A549 (cell line): ENCODE data around the gene KIAA1586.

Experiments used
- BHLHE40 ChIP-seq: IDR thresholded peaks from 2 replicates; pipeline ENCODE4 v1.6.1; 2012; ENCODE audit warnings: low read depth, low read length, inconsistent platforms
- CBX8 ChIP-seq: fragments of 200-600 bp; sonication (generic); IDR thresholded peaks from 2 replicates; pipeline ENCODE4 v1.6.1; 2016
- E2F6 ChIP-seq: IDR thresholded peaks from 2 replicates; pipeline ENCODE4 v1.6.1; 2012; ENCODE audit warnings: low read depth, borderline replicate concordance
- EP300 ChIP-seq, 2 experiments: fragments of >200 bp; sonication (Bioruptor Twin); formaldehyde crosslinking; IDR thresholded peaks; 2 replicates in 1 of 2; 3 replicates in 1 of 2; pipeline ENCODE4 v1.6.1; 2016 to 2017
- FOSL2 ChIP-seq, 2 experiments: fragments of 450-650 bp in 1 of 2; fragments of >200 bp in 1 of 2; sonication (Bioruptor Twin) in 1 of 2; formaldehyde crosslinking; IDR thresholded peaks; 2 replicates each; pipeline versions ENCODE4 v1.5.0 to v1.6.1; 2016 to 2020; ENCODE audit warnings: mild to moderate bottlenecking in 1 of 2, moderate library complexity in 1 of 2
- KDM5A ChIP-seq: fragments of 200-600 bp; sonication (generic); IDR thresholded peaks from 2 replicates; pipeline ENCODE4 v1.6.1; 2016; ENCODE audit warnings: antibody characterized with exemption, mild to moderate bottlenecking
- POLR2A ChIP-seq: IDR thresholded peaks from 2 replicates; pipeline ENCODE4 v1.6.1; 2012; ENCODE audit warnings: mild to moderate bottlenecking, low read length
- RFX5 ChIP-seq: fragments of 450-650 bp; IDR thresholded peaks from 2 replicates; pipeline ENCODE4 v1.7.1; 2014; ENCODE audit warnings: antibody characterized with exemption, mild to moderate bottlenecking, moderate library complexity
- USF2 ChIP-seq: fragments of 450-650 bp; IDR thresholded peaks from 2 replicates; pipeline ENCODE4 v1.6.1; 2014; ENCODE audit warnings: antibody characterized with exemption
- TF ChIP-seq, protein P1 (sequence below): fragments of >200 bp; sonication (Bioruptor Twin); formaldehyde crosslinking; IDR thresholded peaks from 3 replicates; pipeline ENCODE4 v1.5.1; 2016
- TF ChIP-seq, protein P2 (sequence below): fragments of 150-350 bp; IDR thresholded peaks from 2 replicates; pipeline ENCODE4 v1.6.1; 2014; ENCODE audit warnings: low read depth, mild to moderate bottlenecking, low read length

GRCh38 chr6:57024321-57024720, 22.2 kb upstream of the KIAA1586 start:
- TF ChIP-seq, protein P1, sequence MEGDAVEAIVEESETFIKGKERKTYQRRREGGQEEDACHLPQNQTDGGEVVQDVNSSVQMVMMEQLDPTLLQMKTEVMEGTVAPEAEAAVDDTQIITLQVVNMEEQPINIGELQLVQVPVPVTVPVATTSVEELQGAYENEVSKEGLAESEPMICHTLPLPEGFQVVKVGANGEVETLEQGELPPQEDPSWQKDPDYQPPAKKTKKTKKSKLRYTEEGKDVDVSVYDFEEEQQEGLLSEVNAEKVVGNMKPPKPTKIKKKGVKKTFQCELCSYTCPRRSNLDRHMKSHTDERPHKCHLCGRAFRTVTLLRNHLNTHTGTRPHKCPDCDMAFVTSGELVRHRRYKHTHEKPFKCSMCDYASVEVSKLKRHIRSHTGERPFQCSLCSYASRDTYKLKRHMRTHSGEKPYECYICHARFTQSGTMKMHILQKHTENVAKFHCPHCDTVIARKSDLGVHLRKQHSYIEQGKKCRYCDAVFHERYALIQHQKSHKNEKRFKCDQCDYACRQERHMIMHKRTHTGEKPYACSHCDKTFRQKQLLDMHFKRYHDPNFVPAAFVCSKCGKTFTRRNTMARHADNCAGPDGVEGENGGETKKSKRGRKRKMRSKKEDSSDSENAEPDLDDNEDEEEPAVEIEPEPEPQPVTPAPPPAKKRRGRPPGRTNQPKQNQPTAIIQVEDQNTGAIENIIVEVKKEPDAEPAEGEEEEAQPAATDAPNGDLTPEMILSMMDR: no peak
- TF ChIP-seq E2F6: no peak
- no peak for TF ChIP-seq CBX8
- no peak for TF ChIP-seq KDM5A
- no peak for TF ChIP-seq EP300 (IDR thresholded peaks at IDR 0.05)
- TF ChIP-seq BHLHE40: no peak
- no peak for TF ChIP-seq FOSL2 (IDR thresholded peaks at IDR 0.05)
- TF ChIP-seq FOSL2 (CRISPR knock-in tag; IDR thresholded peaks at IDR 0.05): no peak
- TF ChIP-seq POLR2A: no peak
- TF ChIP-seq, protein P2, sequence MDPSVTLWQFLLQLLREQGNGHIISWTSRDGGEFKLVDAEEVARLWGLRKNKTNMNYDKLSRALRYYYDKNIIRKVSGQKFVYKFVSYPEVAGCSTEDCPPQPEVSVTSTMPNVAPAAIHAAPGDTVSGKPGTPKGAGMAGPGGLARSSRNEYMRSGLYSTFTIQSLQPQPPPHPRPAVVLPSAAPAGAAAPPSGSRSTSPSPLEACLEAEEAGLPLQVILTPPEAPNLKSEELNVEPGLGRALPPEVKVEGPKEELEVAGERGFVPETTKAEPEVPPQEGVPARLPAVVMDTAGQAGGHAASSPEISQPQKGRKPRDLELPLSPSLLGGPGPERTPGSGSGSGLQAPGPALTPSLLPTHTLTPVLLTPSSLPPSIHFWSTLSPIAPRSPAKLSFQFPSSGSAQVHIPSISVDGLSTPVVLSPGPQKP: no peak
- TF ChIP-seq USF2: no peak
- no peak for TF ChIP-seq RFX5
